Fibroblast of lung (primary cell): ENCODE measurements around the gene TBX1. TPM values are rescaled to one million over a fixed set of nuclear protein-coding genes. Genes with fewer than 3 reads are reported as not detected.

ENCODE experiments used
- DNase-seq, 2 donors: peaks; one replicate each; pipeline versions ENCODE4 v3.0.0 to v3.0.0-alpha.2; 2010; ENCODE audit warnings: low read depth in 2 of 2
- H2AFZ ChIP-seq: 2 replicates; pipeline ENCODE4 v1.5.1; 2012; ENCODE audit warnings: low read length, control low read depth, inconsistent platforms
- H3K27ac ChIP-seq: 2 replicates; pipeline ENCODE4 v1.5.1; 2011; ENCODE audit warnings: low read length, control low read depth; ENCODE audit not compliant: insufficient read depth
- H3K27me3 ChIP-seq: 2 replicates; pipeline ENCODE4 v1.5.1; 2011; ENCODE audit warnings: mild to moderate bottlenecking, low read length; ENCODE audit not compliant: control insufficient read depth, insufficient read depth
- H3K36me3 ChIP-seq: 2 replicates; pipeline ENCODE4 v1.5.1; 2011; ENCODE audit warnings: low read length; ENCODE audit not compliant: control insufficient read depth, insufficient read depth
- H3K4me1 ChIP-seq: 2 replicates; pipeline ENCODE4 v1.5.1; 2011; ENCODE audit warnings: low read length; ENCODE audit not compliant: control insufficient read depth, insufficient read depth; ENCODE audit errors: extremely low read depth
- H3K4me2 ChIP-seq: 2 replicates; pipeline ENCODE4 v1.5.1; 2011; ENCODE audit warnings: low read length, control low read depth; ENCODE audit not compliant: insufficient read depth; ENCODE audit errors: extremely low read depth
- H3K4me3 ChIP-seq, 4 experiments: fragments of 200-600 bp in 1 of 4; sonication (generic) in 1 of 4; replicated peaks in 1 of 4; 2 replicates each; pipeline ENCODE4 v1.5.1; 2011 to 2016; ENCODE audit warnings: low read length in 4 of 4, low read depth in 3 of 4, mild to moderate bottlenecking in 3 of 4, control low read depth in 2 of 4, inconsistent platforms in 1 of 4, mixed read lengths in 1 of 4; ENCODE audit not compliant: insufficient read depth in 1 of 4; ENCODE audit errors: control extremely low read depth in 1 of 4
- H3K79me2 ChIP-seq: 2 replicates; pipeline ENCODE4 v1.5.1; 2012; ENCODE audit warnings: mild to moderate bottlenecking, low read length, inconsistent platforms; ENCODE audit not compliant: control insufficient read depth, insufficient read depth
- H3K9ac ChIP-seq: 2 replicates; pipeline ENCODE4 v1.5.1; 2011; ENCODE audit warnings: mild to moderate bottlenecking, low read length, control low read depth; ENCODE audit not compliant: insufficient read depth
- H3K9me3 ChIP-seq: 2 replicates; pipeline ENCODE4 v1.5.1; 2012; ENCODE audit warnings: low read depth, low read length; ENCODE audit not compliant: control insufficient read depth, insufficient read depth
- H4K20me1 ChIP-seq: 2 replicates; pipeline ENCODE4 v1.5.1; 2011; ENCODE audit warnings: low read length; ENCODE audit not compliant: control insufficient read depth, insufficient read depth; ENCODE audit errors: extremely low read depth
- CTCF ChIP-seq, 2 donors: IDR thresholded peaks in 1 of 2; conservative IDR thresholded peaks in 1 of 2; 1 replicate in 1 of 2; 2 replicates in 1 of 2; pipeline ENCODE4 v1.5.1; 2011 to 2012; ENCODE audit warnings: low read length in 2 of 2, control low read depth in 1 of 2, inconsistent platforms in 1 of 2, low read depth in 1 of 2, mild to moderate bottlenecking in 1 of 2
- EZH2 ChIP-seq: IDR thresholded peaks from 2 replicates; pipeline ENCODE4 v1.5.1; 2012; ENCODE audit warnings: low read length, control low read depth, mild to moderate bottlenecking; ENCODE audit errors: missing control alignments
- polyA plus RNA-seq, 2 donors: library from polyadenylated mRNA; depleted of rRNA in 1 of 2; stranded (reverse) in 1 of 2; unstranded in 1 of 2; fragments of >200 nt; gene quantifications; 2 replicates each; pipeline ENCODE4 v1.2.1, GENCODE V29; 2011 to 2012; ENCODE audit warnings: missing spikeins in 1 of 2
- total RNA-seq: library from RNA; depleted of rRNA; stranded (reverse); fragments of >200 nt; gene quantifications from 2 replicates; pipeline ENCODE4 v1.2.1, GENCODE V29; 2014

Gene TBX1
- total and polyA plus RNA-seq, 2 donors (not counting 1 experiment from before 2014, with no cell fraction given) = not detected

DNA sequence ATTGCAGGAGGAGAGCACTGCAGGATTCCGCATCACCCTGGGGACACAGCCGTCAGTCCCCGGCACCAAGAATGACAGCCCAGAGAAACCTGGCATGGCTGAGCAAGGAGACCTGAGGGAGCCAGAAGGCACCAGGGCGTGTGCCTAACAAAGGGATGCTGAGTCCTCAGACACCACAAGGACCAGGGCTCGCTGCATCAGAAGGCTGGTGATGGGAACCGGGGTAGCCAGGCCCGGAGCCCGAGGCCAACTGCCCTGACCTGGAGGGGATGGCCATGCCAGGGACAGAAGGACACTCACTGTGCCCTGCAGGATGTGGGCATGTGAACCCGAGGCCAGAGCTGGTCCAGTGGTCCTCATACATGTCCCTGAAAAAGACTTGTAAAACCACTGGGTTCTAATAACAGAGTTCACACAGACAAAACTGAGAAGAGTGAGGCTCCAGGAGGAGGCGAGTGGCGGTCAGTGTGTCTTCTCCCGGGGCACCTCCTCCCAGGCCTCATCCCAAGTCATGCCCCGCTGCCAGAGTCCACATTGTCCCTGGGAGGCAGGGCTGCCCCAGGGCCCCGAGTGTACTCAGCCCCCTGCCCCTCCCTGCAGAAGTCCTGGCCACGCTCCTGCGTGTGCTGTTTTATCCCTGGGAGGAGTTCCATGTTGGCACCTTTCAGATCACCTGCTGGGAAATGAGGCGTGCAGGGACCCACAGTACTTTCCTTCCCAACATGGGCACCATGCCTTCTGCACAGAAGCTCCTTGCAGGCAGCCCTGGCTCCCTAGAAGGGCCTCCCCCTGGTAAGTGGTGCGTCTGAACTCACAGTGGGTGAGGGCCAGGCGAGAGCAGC, 42.5 kb downstream of the TBX1 start:
- no peak overlapping the region for H3K27ac ChIP-seq
- no peaks in the 10 kb centered on the region for H3K27me3 ChIP-seq
- H4K20me1 ChIP-seq = no peaks in the 10 kb centered on the region
- H3K79me2 ChIP-seq = no peaks in the 10 kb centered on the region
- DNase-seq = no peak
- H3K9me3 ChIP-seq = no peaks in the 10 kb centered on the region
- no peak overlapping the region for H2AFZ ChIP-seq
- H3K4me3 ChIP-seq = no peak overlapping the region
- H3K36me3 ChIP-seq = no peaks in the 10 kb centered on the region
- peaks cover 5% of the 10 kb centered on the region for H3K4me1 ChIP-seq
- TF ChIP-seq CTCF (conservative IDR thresholded peaks at IDR 0.05 in 1 of 2, IDR thresholded peaks at IDR 0.05 in 1 of 2; ENCODE audit: low read depth in 1 of 2, low read length in 2 of 2) (no peak), EZH2 (no peak)
- H3K4me2 ChIP-seq = no peak overlapping the region
- no peak overlapping the region for H3K9ac ChIP-seq

GRCh38 chr22:19803736-19804267, 43.2 kb downstream of the TBX1 start:
- Histone ChIP-seq H3K9ac (no peak overlapping the region), H3K4me3 (no peak overlapping the region), H3K4me1 (peaks cover 5% of the 10 kb centered on the region), H3K9me3 (no peaks in the 10 kb centered on the region), H3K27me3 (no peaks in the 10 kb centered on the region), H4K20me1 (no peaks in the 10 kb centered on the region), H3K27ac (no peak overlapping the region), H3K36me3 (no peaks in the 10 kb centered on the region), H3K79me2 (no peaks in the 10 kb centered on the region), H3K4me2 (no peak overlapping the region), H2AFZ (no peak overlapping the region)
- TF ChIP-seq CTCF (conservative IDR thresholded peaks at IDR 0.05 in 1 of 2, IDR thresholded peaks at IDR 0.05 in 1 of 2; ENCODE audit: low read depth in 1 of 2, low read length in 2 of 2) (no peak), EZH2 (no peak)
- DNase-seq = no peak

DNA sequence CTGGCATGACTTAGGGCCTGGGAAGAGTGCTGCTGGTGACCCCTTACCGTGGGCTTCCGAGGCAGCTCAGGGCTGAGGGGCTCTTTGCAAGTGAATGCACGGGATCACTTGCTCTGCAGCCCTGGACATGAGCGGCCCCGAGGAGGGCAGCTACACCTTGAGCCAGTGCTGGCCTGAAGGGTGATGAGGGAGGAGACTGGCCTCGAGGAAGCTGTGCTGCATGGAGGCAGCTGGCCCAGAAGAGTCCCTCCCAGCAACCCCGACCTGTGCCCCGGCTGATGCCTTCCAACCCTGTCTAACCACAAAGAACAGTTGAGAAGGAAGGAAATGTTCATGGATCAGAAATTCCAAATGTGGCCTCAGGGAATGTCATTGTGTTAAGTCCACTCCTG, 45.2 kb downstream of the TBX1 start:
- H3K27ac ChIP-seq = no peak overlapping the region
- H3K9ac ChIP-seq = no peak overlapping the region
- H3K4me2 ChIP-seq = no peak overlapping the region
- H2AFZ ChIP-seq = no peak overlapping the region
- no peaks in the 10 kb centered on the region for H4K20me1 ChIP-seq
- TF ChIP-seq EZH2 = no peak
- TF ChIP-seq CTCF (conservative IDR thresholded peaks at IDR 0.05 in 1 of 2, IDR thresholded peaks at IDR 0.05 in 1 of 2; ENCODE audit: low read depth in 1 of 2, low read length in 2 of 2) = no peak
- no peak overlapping the region for H3K4me3 ChIP-seq
- H3K9me3 ChIP-seq = no peaks in the 10 kb centered on the region
- H3K4me1 ChIP-seq = no peaks in the 10 kb centered on the region
- no peak for DNase-seq
- H3K79me2 ChIP-seq = no peaks in the 10 kb centered on the region
- no peaks in the 10 kb centered on the region for H3K27me3 ChIP-seq
- no peaks in the 10 kb centered on the region for H3K36me3 ChIP-seq
